ENCODE results near the gene SPRYD3. TPM values are rescaled to one million over a fixed set of nuclear protein-coding genes. Genes with fewer than 3 reads are reported as not detected.

Gene SPRYD3
- total and polyA plus RNA-seq, 2 of the 4 experiments (the other 2 are of a cell fraction): 25.6 to 27.8 TPM

DNA sequence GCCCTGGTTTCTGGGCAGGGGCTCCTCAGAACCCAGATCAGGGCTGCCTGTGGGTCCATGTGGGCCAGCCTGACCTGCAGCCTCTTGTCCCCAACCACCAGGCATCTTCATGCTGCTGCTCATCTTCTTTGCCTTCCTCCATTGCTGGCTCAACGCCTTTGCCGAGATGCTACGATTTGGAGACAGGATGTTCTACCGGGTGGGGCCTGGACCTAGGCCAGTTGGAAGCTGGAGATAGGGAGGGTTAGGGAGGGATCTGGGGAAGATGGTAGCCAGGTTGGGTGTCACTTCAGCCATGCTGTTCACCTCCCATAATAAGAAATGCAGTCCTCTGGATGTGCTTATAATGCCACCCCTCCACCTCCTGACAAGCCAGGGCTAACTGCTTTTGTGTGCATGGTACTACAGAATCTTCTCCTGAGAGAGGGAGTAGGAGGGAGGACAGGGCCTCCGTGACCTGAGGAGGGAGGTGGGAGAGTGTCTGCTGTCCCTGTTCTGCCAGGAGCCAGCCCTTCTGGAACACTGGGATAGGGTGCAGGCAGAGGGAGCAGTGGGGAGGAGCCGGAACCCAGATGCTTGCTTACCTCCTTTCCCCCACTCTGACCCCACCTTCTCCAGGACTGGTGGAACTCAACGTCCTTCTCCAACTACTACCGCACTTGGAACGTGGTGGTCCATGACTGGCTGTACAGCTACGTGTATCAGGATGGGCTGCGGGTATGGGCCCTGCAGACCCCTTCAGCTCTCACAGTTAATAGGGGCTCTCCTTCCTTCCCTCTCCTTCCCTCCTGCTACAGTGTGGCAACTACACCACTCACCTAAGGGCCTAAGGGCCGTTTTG is 41.7 kb upstream of the SPRYD3 start:
- no peak overlapping the region for H3K27ac ChIP-seq (ENCODE audit: insufficient read depth, low read length)
- peak overlapping the region; percentile 61 for H2AFZ ChIP-seq (replicated peaks; ENCODE audit: low read length, poor library complexity)
- no peak overlapping the region for H2BK15ac ChIP-seq (ENCODE audit: low read depth, low read length)
- intact Hi-C loops (cut with micrococcal nuclease): no loop called here
- TF ChIP-seq SMC3 (IDR thresholded peaks at IDR 0.05; ENCODE audit: low read depth, low read length): no peak
- BruUV-seq (replicated peaks): no TSS peak
- no peak overlapping the region for H2AK9ac ChIP-seq (replicated peaks; ENCODE audit: low read depth, low read length, poor library complexity)
- H4K8ac ChIP-seq (ENCODE audit: low read depth in 2 of 2, low read length in 2 of 2): no peak overlapping the region
- no peak overlapping the region for H3K4me2 ChIP-seq (ENCODE audit: low read depth, low read length)
- peaks cover 10% of the 10 kb centered on the region for H3K9me1 ChIP-seq (ENCODE audit: insufficient read depth, low read length)
- H3K79me1 ChIP-seq (ENCODE audit: low read depth in 1 of 2, low read length in 2 of 2): no peaks in the 10 kb centered on the region
- DNase-seq (no peak), ATAC-seq (ENCODE audit: low read depth) (no peak)
- in situ Hi-C loops (cut with MboI; ENCODE audit: low sequenced_read_pairs): no loop called here
- 84% methylated on average over 5 of the region's 12 CpGs; no CpG with 5 or more reads in 1 of the 2 experiments for WGBS, 2 experiments (ENCODE audit: extremely low coverage in 2 of 2, insufficient read length in 1 of 2)
- ChIA-PET POLR2A (ENCODE audit: unreplicated experiment) (no interaction called here), CTCF (no interaction called here)
- no peak overlapping the region for H3K23ac ChIP-seq (ENCODE audit: low read depth, low read length)
- H3K56ac ChIP-seq (ENCODE audit: extremely low read depth, insufficient read depth, low read length): no peak overlapping the region
- H3K9ac ChIP-seq (ENCODE audit: low read depth, low read length): no peak overlapping the region
- H3K36me3 ChIP-seq (ENCODE audit: control insufficient read depth, insufficient read depth, low read length): no peaks in the 10 kb centered on the region
- no peak overlapping the region for H3K14ac ChIP-seq (replicated peaks; ENCODE audit: low read depth, low read length)
- peaks cover 2% of the 10 kb centered on the region; the same call in 1 of the 2 replicates for H3K27me3 ChIP-seq (ENCODE audit: control insufficient read depth, insufficient read depth, low read length)
- no peak overlapping the region; the same call in 1 of the 2 replicates for H2AK5ac ChIP-seq (ENCODE audit: low read depth, low read length)
- peaks cover 3% of the 10 kb centered on the region; the same call in 1 of the 2 replicates for H3K4me1 ChIP-seq (ENCODE audit: control insufficient read depth, insufficient read depth, low read length)
- no peak overlapping the region for H3K18ac ChIP-seq (ENCODE audit: low read depth, low read length)
- no peak overlapping the region for H2BK120ac ChIP-seq (ENCODE audit: low read depth, low read length)
- no peaks in the 10 kb centered on the region for H3K9me3 ChIP-seq (ENCODE audit: control insufficient read depth, insufficient read depth, low read length)
- H4K20me1 ChIP-seq (ENCODE audit: insufficient read depth, low read length): no peaks in the 10 kb centered on the region
- no peak overlapping the region for H4K91ac ChIP-seq (ENCODE audit: insufficient read depth, low read depth, low read length)
- H4K5ac ChIP-seq (ENCODE audit: low read depth, low read length): no peak overlapping the region
- H3K4ac ChIP-seq (ENCODE audit: low read depth, low read length): no peak overlapping the region
- H3K4me3 ChIP-seq (ENCODE audit: insufficient read depth, low read depth, low read length): no peak overlapping the region
- dilution Hi-C loops (cut with HindIII; ENCODE audit: low sequenced_read_pairs, unreplicated experiment): no loop called here
- no peak overlapping the region for H2BK5ac ChIP-seq (ENCODE audit: low read depth, low read length, poor library complexity, severe bottlenecking)
- no peak overlapping the region for H2BK20ac ChIP-seq (ENCODE audit: low read depth, low read length)

All from IMR-90 (cell line).